HUES48 (cell line): Measurements from ENCODE around the gene C2CD3.

Experiments
- H3K27ac ChIP-seq: one replicate; pipeline ENCODE4 v1.7.0; 2013; ENCODE audit warnings: low read depth, low read length, inconsistent platforms
- H3K27me3 ChIP-seq: 2 replicates; pipeline ENCODE4 v1.6.1; 2013; ENCODE audit warnings: mild to moderate bottlenecking, low read length; ENCODE audit not compliant: control insufficient read depth, insufficient read depth
- H3K36me3 ChIP-seq: 2 replicates; pipeline ENCODE4 v1.6.1; 2013; ENCODE audit warnings: low read length; ENCODE audit not compliant: control insufficient read depth, insufficient read depth
- H3K4me1 ChIP-seq: 2 replicates; pipeline ENCODE4 v1.6.1; 2013; ENCODE audit warnings: mild to moderate bottlenecking, low read length; ENCODE audit not compliant: control insufficient read depth, insufficient read depth
- H3K4me3 ChIP-seq: 2 replicates; pipeline ENCODE4 v1.5.1; 2013; ENCODE audit warnings: mild to moderate bottlenecking, low read depth, low read length
- H3K9ac ChIP-seq: 2 replicates; pipeline ENCODE4 v1.6.1; 2013; ENCODE audit warnings: mild to moderate bottlenecking, low read depth, low read length, moderate library complexity
- H3K9me3 ChIP-seq: 2 replicates; pipeline ENCODE4 v1.6.1; 2013; ENCODE audit warnings: low read length; ENCODE audit not compliant: control insufficient read depth, insufficient read depth

Gene C2CD3

GRCh38 chr11:74037309-74037708, 133.5 kb downstream of the C2CD3 start:
- Histone ChIP-seq H3K9ac (no peak overlapping the region), H3K4me1 (no peaks in the 10 kb centered on the region), H3K27ac (no peak overlapping the region), H3K9me3 (no peaks in the 10 kb centered on the region), H3K36me3 (peaks cover 70% of the 10 kb centered on the region), H3K27me3 (no peaks in the 10 kb centered on the region), H3K4me3 (no peak overlapping the region)

DNA sequence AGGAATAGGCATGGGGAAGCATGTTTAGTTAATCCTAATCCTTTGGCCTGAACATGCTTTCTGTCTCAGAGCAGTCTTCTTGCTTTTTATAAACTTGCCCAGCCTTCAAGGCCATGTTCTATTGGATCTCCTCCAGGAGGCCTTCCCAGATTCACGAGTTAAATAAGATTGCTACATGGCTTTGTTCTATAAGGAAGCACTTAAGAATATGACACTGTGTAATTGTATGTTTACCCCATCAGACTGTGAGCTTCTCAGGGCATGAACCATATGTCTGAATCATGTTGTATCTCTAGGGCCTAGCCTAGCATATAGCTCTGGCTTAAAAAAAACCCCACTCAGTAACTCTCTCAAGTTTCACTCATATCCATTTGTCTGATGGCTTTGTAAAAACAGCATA, 135.5 kb downstream of the C2CD3 start:
- Histone ChIP-seq H3K27ac (no peak overlapping the region), H3K27me3 (no peaks in the 10 kb centered on the region), H3K4me3 (no peak overlapping the region), H3K9ac (no peak overlapping the region), H3K4me1 (no peaks in the 10 kb centered on the region), H3K9me3 (no peaks in the 10 kb centered on the region), H3K36me3 (peaks cover 62% of the 10 kb centered on the region)

DNA sequence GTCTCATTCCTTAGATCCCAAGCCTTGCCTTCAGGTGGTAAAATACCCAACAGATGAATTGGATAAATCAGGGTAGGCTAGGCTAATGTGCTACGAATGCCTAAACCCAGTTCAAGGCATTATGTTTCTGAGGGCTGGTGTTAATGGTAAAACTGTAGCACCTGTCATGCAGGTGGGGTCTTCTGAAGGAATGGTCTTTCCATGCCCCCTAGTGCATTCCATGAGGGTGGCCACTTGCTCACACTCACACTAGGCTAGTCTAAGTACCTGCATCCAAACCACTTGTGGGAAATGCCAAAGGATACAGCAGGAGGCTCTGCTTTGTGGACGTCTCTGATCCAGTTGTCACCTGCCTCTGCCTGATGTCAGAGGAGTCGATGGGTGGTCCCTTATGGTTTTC, 137.8 kb downstream of the C2CD3 start:
- Histone ChIP-seq H3K9ac (no peak overlapping the region), H3K9me3 (no peaks in the 10 kb centered on the region), H3K27ac (no peak overlapping the region), H3K27me3 (no peaks in the 10 kb centered on the region), H3K4me1 (no peaks in the 10 kb centered on the region), H3K36me3 (peaks cover 49% of the 10 kb centered on the region), H3K4me3 (no peak overlapping the region)

GRCh38 chr11:74030723-74031676, 139.8 kb downstream of the C2CD3 start:
- Histone ChIP-seq H3K27ac (no peak overlapping the region), H3K9me3 (no peaks in the 10 kb centered on the region), H3K4me1 (no peaks in the 10 kb centered on the region), H3K27me3 (no peaks in the 10 kb centered on the region), H3K4me3 (no peak overlapping the region), H3K36me3 (peaks cover 33% of the 10 kb centered on the region), H3K9ac (no peak overlapping the region)

DNA sequence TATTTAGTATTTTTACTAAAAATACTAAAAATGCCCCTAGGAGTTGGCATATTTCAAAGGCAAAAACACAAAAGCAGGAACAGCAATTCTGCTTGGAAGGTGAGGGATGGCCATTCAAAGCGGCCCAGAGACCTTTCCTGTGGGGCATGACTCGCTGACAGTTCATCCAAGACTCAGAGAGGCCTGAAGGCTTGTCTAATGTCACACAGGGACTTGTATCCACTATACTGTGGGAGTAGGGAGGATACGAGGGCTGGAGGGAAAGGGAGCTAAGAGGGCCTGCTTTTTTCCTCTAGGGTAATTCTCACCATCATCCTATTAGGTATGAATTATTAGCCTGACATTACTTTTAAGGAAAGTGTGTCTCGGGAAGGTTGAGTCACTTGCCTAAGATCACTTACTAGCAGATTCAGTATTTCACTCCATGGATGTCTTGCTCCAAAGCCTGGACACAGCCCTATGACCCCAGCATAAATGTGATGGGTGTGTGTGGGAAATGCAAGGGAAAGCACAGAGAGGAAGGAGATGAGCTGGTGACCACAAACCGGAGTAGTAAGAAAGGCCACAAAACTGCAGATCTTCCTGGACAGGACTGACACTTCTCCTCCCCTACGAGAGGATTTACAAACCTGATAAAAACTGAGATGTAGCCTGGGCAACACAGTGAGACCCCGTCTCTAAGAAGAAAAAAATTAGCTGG, 145.2 kb downstream of the C2CD3 start:
- H3K9me3 ChIP-seq: no peaks in the 10 kb centered on the region
- H3K9ac ChIP-seq: no peak overlapping the region
- no peaks in the 10 kb centered on the region for H3K4me1 ChIP-seq
- H3K27ac ChIP-seq: no peak overlapping the region
- no peaks in the 10 kb centered on the region for H3K27me3 ChIP-seq
- no peak overlapping the region for H3K4me3 ChIP-seq
- no peaks in the 10 kb centered on the region; the same call in 1 of the 2 replicates for H3K36me3 ChIP-seq

GRCh38 chr11:74024261-74025029, 146.4 kb downstream of the C2CD3 start:
- Histone ChIP-seq H3K27me3 (no peaks in the 10 kb centered on the region), H3K36me3 (peaks cover 2% of the 10 kb centered on the region; the same call in 1 of the 2 replicates), H3K4me3 (no peak overlapping the region), H3K9me3 (no peaks in the 10 kb centered on the region), H3K4me1 (no peaks in the 10 kb centered on the region), H3K27ac (no peak overlapping the region), H3K9ac (no peak overlapping the region)

DNA sequence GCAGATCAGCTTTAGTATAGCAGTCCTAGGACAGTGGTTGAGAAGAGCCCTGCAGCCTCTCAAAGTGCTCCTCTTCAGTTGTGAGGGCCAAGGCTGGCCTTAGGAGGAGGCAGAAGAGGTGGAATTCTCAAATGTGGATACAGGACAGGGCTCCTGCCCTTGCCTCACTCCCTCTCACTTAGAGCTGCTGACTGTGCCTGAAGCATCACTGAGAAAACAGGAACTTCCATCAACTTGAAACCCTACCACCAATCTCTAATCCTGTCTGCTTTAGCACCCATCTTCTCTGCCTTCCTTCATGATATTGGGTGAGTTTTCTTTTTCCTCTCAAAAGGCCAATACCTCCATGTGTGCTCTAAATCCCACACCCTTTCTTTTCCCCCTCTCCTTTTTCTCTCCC, 147.5 kb downstream of the C2CD3 start:
- Histone ChIP-seq H3K4me1 (no peaks in the 10 kb centered on the region), H3K27me3 (no peaks in the 10 kb centered on the region), H3K9me3 (no peaks in the 10 kb centered on the region), H3K27ac (no peak overlapping the region), H3K36me3 (0 out of 2 replicates have a peak, but pooled peaks cover 2% of the 10 kb centered on the region), H3K4me3 (no peak overlapping the region), H3K9ac (no peak overlapping the region)

GRCh38 chr11:74022546-74022945, 148.3 kb downstream of the C2CD3 start:
- H3K27me3 ChIP-seq: no peaks in the 10 kb centered on the region
- H3K36me3 ChIP-seq: 0 out of 2 replicates have a peak, but pooled peaks cover 2% of the 10 kb centered on the region
- no peak overlapping the region for H3K9ac ChIP-seq
- H3K4me3 ChIP-seq: no peak overlapping the region
- no peaks in the 10 kb centered on the region for H3K9me3 ChIP-seq
- H3K4me1 ChIP-seq: no peaks in the 10 kb centered on the region
- H3K27ac ChIP-seq: no peak overlapping the region

DNA sequence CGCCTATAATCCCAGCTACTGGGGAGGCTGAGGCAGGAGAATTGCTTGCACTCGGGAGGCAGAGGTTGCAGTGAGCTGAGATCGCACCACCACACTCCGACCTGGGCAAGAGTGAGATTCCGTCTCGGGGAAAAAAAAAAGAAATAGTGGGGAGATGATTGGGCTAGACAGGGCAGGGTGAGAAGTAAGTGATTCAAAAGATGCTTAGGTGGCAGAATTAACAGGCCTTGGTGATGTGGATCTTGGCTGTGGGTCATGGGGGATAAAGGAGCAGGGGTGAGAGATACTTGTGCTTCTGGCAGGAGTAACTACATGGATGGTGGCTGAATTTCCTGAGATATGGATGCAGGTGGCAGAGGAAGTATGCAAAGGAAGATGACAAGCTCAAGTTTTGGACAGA, 148.8 kb downstream of the C2CD3 start:
- Histone ChIP-seq H3K36me3 (0 out of 2 replicates have a peak, but pooled peaks cover 2% of the 10 kb centered on the region), H3K27me3 (no peaks in the 10 kb centered on the region), H3K9ac (no peak overlapping the region), H3K9me3 (no peaks in the 10 kb centered on the region), H3K4me3 (no peak overlapping the region), H3K27ac (no peak overlapping the region), H3K4me1 (no peaks in the 10 kb centered on the region)

GRCh38 chr11:74020539-74020938, 150.3 kb downstream of the C2CD3 start:
- Histone ChIP-seq H3K4me3 (no peak overlapping the region), H3K27me3 (no peaks in the 10 kb centered on the region), H3K4me1 (no peaks in the 10 kb centered on the region), H3K27ac (no peak overlapping the region), H3K9me3 (no peaks in the 10 kb centered on the region), H3K9ac (no peak overlapping the region), H3K36me3 (0 out of 2 replicates have a peak, but pooled peaks cover 2% of the 10 kb centered on the region)
